Upper lobe of left lung (tissue), 4 donors: ENCODE measurements around the gene IGFBP6.

Source experiments
- POLR2A ChIP-seq, 4 donors: fragments of 450-650 bp; IDR thresholded peaks; one replicate each; pipeline ENCODE4 v1.5.1; 2016 to 2017; ENCODE audit warnings: antibody characterized with exemption in 4 of 4, mild to moderate bottlenecking in 2 of 4
- POLR2AphosphoS5 ChIP-seq, 2 donors: sonication (generic); formaldehyde crosslinking; IDR thresholded peaks; one replicate each; pipeline ENCODE4 v1.5.1; 2017; ENCODE audit warnings: antibody characterized with exemption in 2 of 2

GRCh38 chr12:53048780-53049401 lies 48.6 kb upstream of the IGFBP6 start:
- peak; percentile 37 to 41 for TF ChIP-seq POLR2AphosphoS5 (IDR thresholded peaks at IDR 0.05)
- TF ChIP-seq POLR2A (IDR thresholded peaks at IDR 0.05): no peak
